ENCODE data around the gene CCER1.

DNA sequence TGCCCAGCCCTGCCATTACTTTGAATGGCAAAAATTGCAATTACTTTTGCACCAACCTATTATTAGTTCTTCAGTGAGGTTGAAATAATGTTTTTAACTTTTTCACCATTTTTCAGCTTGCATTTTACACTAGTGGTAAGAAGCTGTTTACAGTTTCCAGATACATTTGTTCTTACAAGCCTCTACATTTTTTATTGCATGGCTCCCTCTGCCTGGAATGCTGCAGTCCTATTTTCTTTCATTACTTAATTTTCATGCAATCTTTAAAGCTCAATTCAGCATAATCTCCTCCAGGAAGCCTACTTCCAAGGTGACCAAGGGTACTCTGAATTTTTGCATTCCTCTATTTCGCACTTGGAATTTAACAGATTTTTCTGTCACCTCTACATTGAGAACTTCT lies 33.4 kb downstream of the CCER1 start:
- TF ChIP-seq, protein P1, sequence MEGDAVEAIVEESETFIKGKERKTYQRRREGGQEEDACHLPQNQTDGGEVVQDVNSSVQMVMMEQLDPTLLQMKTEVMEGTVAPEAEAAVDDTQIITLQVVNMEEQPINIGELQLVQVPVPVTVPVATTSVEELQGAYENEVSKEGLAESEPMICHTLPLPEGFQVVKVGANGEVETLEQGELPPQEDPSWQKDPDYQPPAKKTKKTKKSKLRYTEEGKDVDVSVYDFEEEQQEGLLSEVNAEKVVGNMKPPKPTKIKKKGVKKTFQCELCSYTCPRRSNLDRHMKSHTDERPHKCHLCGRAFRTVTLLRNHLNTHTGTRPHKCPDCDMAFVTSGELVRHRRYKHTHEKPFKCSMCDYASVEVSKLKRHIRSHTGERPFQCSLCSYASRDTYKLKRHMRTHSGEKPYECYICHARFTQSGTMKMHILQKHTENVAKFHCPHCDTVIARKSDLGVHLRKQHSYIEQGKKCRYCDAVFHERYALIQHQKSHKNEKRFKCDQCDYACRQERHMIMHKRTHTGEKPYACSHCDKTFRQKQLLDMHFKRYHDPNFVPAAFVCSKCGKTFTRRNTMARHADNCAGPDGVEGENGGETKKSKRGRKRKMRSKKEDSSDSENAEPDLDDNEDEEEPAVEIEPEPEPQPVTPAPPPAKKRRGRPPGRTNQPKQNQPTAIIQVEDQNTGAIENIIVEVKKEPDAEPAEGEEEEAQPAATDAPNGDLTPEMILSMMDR (IDR thresholded peaks at IDR 0.05), result no peak
- no peak for TF ChIP-seq POLR2A (IDR thresholded peaks at IDR 0.05)
- no peak for TF ChIP-seq POLR2AphosphoS5 (IDR thresholded peaks at IDR 0.05)
